H1 (cell line): Measurements from ENCODE around the gene RREB1. TPM values are rescaled to one million over a fixed set of nuclear protein-coding genes. Genes with fewer than 3 reads are reported as not detected.

Experiments used
- CTCF ChIA-PET: fragments of 300-600 bp; sonication (Branson Sonifier 250); formaldehyde crosslinking; loops from one replicate; lab custom pipeline; 2021; ENCODE audit not compliant: partially characterized antibody; lab: Charles Lee
- POLR2A ChIA-PET: fragments of 300-600 bp; sonication (Branson Sonifier 250); formaldehyde crosslinking; loops from one replicate; lab custom pipeline; 2021; ENCODE audit warnings: inconsistent platforms; ENCODE audit not compliant: partially characterized antibody; lab: Charles Lee
- DNase-seq, 2 experiments: peaks; one replicate each; pipeline versions ENCODE4 v3.0.0 to v3.0.0-alpha.2; 2010 to 2022; ENCODE audit warnings: low spot score in 2 of 2, low read depth in 1 of 2, mixed read lengths in 1 of 2
- FAIRE-seq: peaks from 2 replicates; lab custom pipeline; 2011; peaks lifted over from hg19 to GRCh38; lab: Jason Lieb, UNC
- H2AFZ ChIP-seq: 2 replicates; pipeline ENCODE4 v1.8.1; 2012; ENCODE audit warnings: low read length, inconsistent platforms
- H2AK5ac ChIP-seq: 2 replicates; pipeline ENCODE4 v1.6.1; 2013; ENCODE audit warnings: low read depth, low read length
- H2BK120ac ChIP-seq: replicated peaks from 2 replicates; pipeline ENCODE3; 2013; ENCODE audit warnings: low read depth, low read length, inconsistent platforms
- H2BK12ac ChIP-seq: 2 replicates; pipeline ENCODE4 v1.6.1; 2013; ENCODE audit warnings: low read depth, low read length
- H2BK15ac ChIP-seq: 2 replicates; pipeline ENCODE4 v1.6.1; 2013; ENCODE audit warnings: low read length
- H2BK20ac ChIP-seq: 2 replicates; pipeline ENCODE4 v1.6.1; 2013; ENCODE audit warnings: low read length
- H2BK5ac ChIP-seq: 2 replicates; pipeline ENCODE4 v1.6.1; 2013; ENCODE audit warnings: low read depth, low read length
- H3K14ac ChIP-seq: 2 replicates; pipeline ENCODE4 v1.6.1; 2013; ENCODE audit warnings: inconsistent platforms; ENCODE audit not compliant: insufficient read length
- H3K18ac ChIP-seq: 2 replicates; pipeline ENCODE4 v1.6.1; 2013; ENCODE audit warnings: low read length; ENCODE audit errors: extremely low read depth
- H3K23ac ChIP-seq: 2 replicates; pipeline ENCODE4 v1.6.1; 2013; ENCODE audit warnings: inconsistent platforms; ENCODE audit not compliant: insufficient read length
- H3K23me2 ChIP-seq: 2 replicates; pipeline ENCODE4 v1.6.1; 2013; ENCODE audit warnings: low read depth, low read length
- H3K27ac ChIP-seq: 2 replicates; pipeline ENCODE4 v1.6.1; 2011; ENCODE audit warnings: low read depth, low read length, inconsistent platforms
- H3K27me3 ChIP-seq, 4 experiments: replicated peaks in 1 of 4; 1 replicate in 1 of 4; 2 replicates in 3 of 4; pipeline versions ENCODE4 v1.6.1 to v1.8.1; 2011 to 2013; ENCODE audit warnings: low read length in 3 of 4, mild to moderate bottlenecking in 3 of 4, inconsistent platforms in 2 of 4, mixed read lengths in 2 of 4, moderate library complexity in 1 of 4; ENCODE audit not compliant: control insufficient read depth in 3 of 4, insufficient read depth in 3 of 4; ENCODE audit errors: extremely low read depth in 1 of 4
- H3K36me3 ChIP-seq, 4 experiments: 2 replicates each; pipeline versions ENCODE4 v1.6.1 to v1.8.1; 2011 to 2013; ENCODE audit warnings: mild to moderate bottlenecking in 4 of 4, low read length in 3 of 4, moderate library complexity in 2 of 4, control low read depth in 1 of 4, inconsistent platforms in 1 of 4; ENCODE audit not compliant: insufficient read depth in 4 of 4, control insufficient read depth in 2 of 4
- H3K4ac ChIP-seq: replicated peaks from 2 replicates; pipeline ENCODE3; 2013; ENCODE audit warnings: low read length, low read depth, mixed read lengths, inconsistent platforms; ENCODE audit not compliant: insufficient read length
- H3K4me1 ChIP-seq, 4 experiments: replicated peaks in 1 of 4; 1 replicate in 1 of 4; 2 replicates in 3 of 4; pipeline versions ENCODE4 v1.6.1 to v1.8.1; 2011 to 2013; ENCODE audit warnings: low read length in 3 of 4, inconsistent platforms in 2 of 4, mixed read lengths in 1 of 4; ENCODE audit not compliant: insufficient read depth in 4 of 4, control insufficient read depth in 3 of 4
- H3K4me2 ChIP-seq, 2 experiments: 2 replicates each; pipeline versions ENCODE4 v1.6.1 to v1.8.1; 2011 to 2013; ENCODE audit warnings: low read depth in 2 of 2, low read length in 2 of 2, control low read depth in 1 of 2, inconsistent platforms in 1 of 2, mild to moderate bottlenecking in 1 of 2; ENCODE audit not compliant: insufficient read depth in 1 of 2
- H3K4me3 ChIP-seq, 4 experiments: fragments of 200-600, 300-600 bp in 1 of 4; sonication (generic), shearing (Covaris generic), sonication (Bioruptor Twin) in 1 of 4; 2 replicates each; pipeline versions ENCODE4 v1.5.1 to v1.8.1; 2011 to 2016; ENCODE audit warnings: low read length in 4 of 4, low read depth in 3 of 4, control low read depth in 2 of 4, inconsistent platforms in 2 of 4, mild to moderate bottlenecking in 2 of 4, mixed read lengths in 1 of 4, moderate library complexity in 1 of 4; ENCODE audit not compliant: insufficient read depth in 2 of 4; ENCODE audit errors: extremely low read depth in 1 of 4
- H3K56ac ChIP-seq: replicated peaks from 2 replicates; pipeline ENCODE3; 2013; ENCODE audit warnings: low read depth, mild to moderate bottlenecking, mixed read lengths, low read length, inconsistent platforms; ENCODE audit not compliant: insufficient read length
- H3K79me1 ChIP-seq: 2 replicates; pipeline ENCODE4 v1.6.1; 2013; ENCODE audit warnings: low read depth, low read length, control low read depth
- H3K79me2 ChIP-seq, 2 experiments: 2 replicates each; pipeline versions ENCODE4 v1.6.1 to v1.8.1; 2012 to 2013; ENCODE audit warnings: low read length in 2 of 2, mild to moderate bottlenecking in 2 of 2, inconsistent platforms in 1 of 2; ENCODE audit not compliant: insufficient read depth in 2 of 2, control insufficient read depth in 1 of 2
- H3K9ac ChIP-seq, 4 experiments: replicated peaks in 1 of 4; 1 replicate in 1 of 4; 2 replicates in 3 of 4; pipeline versions ENCODE4 v1.6.1 to v1.8.1; 2011 to 2013; ENCODE audit warnings: low read depth in 3 of 4, low read length in 3 of 4, control low read depth in 2 of 4, mild to moderate bottlenecking in 2 of 4, moderate library complexity in 2 of 4, inconsistent platforms in 1 of 4; ENCODE audit errors: extremely low read depth in 1 of 4
- H3K9me3 ChIP-seq, 2 experiments: 2 replicates each; pipeline versions ENCODE4 v1.6.1 to v1.8.1; 2012 to 2013; ENCODE audit warnings: mild to moderate bottlenecking in 2 of 2, moderate library complexity in 2 of 2, control low read depth in 1 of 2, inconsistent platforms in 1 of 2, low read depth in 1 of 2, low read length in 1 of 2, mixed read lengths in 1 of 2; ENCODE audit not compliant: insufficient read depth in 2 of 2
- H4K20me1 ChIP-seq, 2 experiments: replicated peaks in 1 of 2; 2 replicates each; pipeline versions ENCODE3 to v1.8.1; 2011 to 2013; ENCODE audit warnings: inconsistent platforms in 2 of 2, low read length in 2 of 2, mild to moderate bottlenecking in 1 of 2; ENCODE audit not compliant: insufficient read depth in 2 of 2, control insufficient read depth in 1 of 2
- H4K5ac ChIP-seq: 2 replicates; pipeline ENCODE4 v1.6.1; 2013; ENCODE audit warnings: low read length, low read depth, mixed read lengths, inconsistent platforms; ENCODE audit not compliant: insufficient read length
- H4K8ac ChIP-seq: 2 replicates; pipeline ENCODE4 v1.8.0; 2013; ENCODE audit warnings: mild to moderate bottlenecking, moderate library complexity, low read length, inconsistent platforms; ENCODE audit not compliant: insufficient read depth; ENCODE audit errors: extremely low read depth
- H4K91ac ChIP-seq: replicated peaks from 2 replicates; pipeline ENCODE3; 2013; ENCODE audit warnings: low read length, mixed read lengths, inconsistent platforms; ENCODE audit not compliant: insufficient read length
- SIX5 ChIP-seq: IDR thresholded peaks from 2 replicates; pipeline ENCODE4 v1.6.1; 2011; ENCODE audit warnings: mild to moderate bottlenecking, low read depth, low read length
- WGBS, 2 experiments: shearing (Covaris generic) in 1 of 2; methylation state at CpG; one replicate each; pipeline versions ENCODE4 v1.1.6 to v1.1.7; 2013 to 2015; ENCODE audit warnings: low lambda C conversion rate in 2 of 2, mixed read lengths in 2 of 2, inconsistent platforms in 1 of 2, low coverage in 1 of 2, missing lambda C conversion rate in 1 of 2; ENCODE audit not compliant: insufficient replicate concordance in 2 of 2, insufficient coverage in 1 of 2, insufficient read length in 1 of 2; ENCODE audit errors: extremely low coverage in 1 of 2, missing lambda C conversion rate in 1 of 2; 5-methylcytosine and 5-hydroxymethylcytosine counted together
- polyA plus RNA-seq, 7 experiments: library from polyadenylated mRNA; depleted of rRNA in 3 of 7; stranded (reverse) in 5 of 7; unstranded in 2 of 7; fragments of >200 nt in 5 of 7; fragments of 200-250 nt in 2 of 7; gene quantifications; 1 replicate in 5 of 7; 2 replicates in 1 of 7; 4 replicates in 1 of 7; pipeline versions ENCODE4 v1.2.1 to v1.2.3, GENCODE V29; 2011 to 2013; ENCODE audit warnings: missing spikeins in 2 of 7, mixed read lengths in 2 of 7
- total RNA-seq: library from RNA; stranded (reverse); fragmentation: NEBNext Ultra II Directional; extraction: Animal tissue kit (Norgen Biotek cat#: 25700); gene quantifications from 2 replicates; pipeline ENCODE4 v1.2.1, GENCODE V29; 2021

Gene RREB1
- total and polyA plus RNA-seq, 2 of the 8 experiments (the other 6 are each of a cell fraction or from before 2014, with no cell fraction given) = 3.9 to 34.7 TPM

GRCh38 chr6:7195339-7196018 lies 87.7 kb downstream of the RREB1 start:
- TF ChIP-seq SIX5 = no peak
- Histone ChIP-seq H4K20me1 (no peaks in the 10 kb centered on the region), H3K4me3 (no peak overlapping the region), H3K9ac (no peak overlapping the region), H2AFZ (no peak overlapping the region), H2BK120ac (no peak overlapping the region), H4K5ac (no peak overlapping the region), H3K23me2 (no peaks in the 10 kb centered on the region), H2AK5ac (no peak overlapping the region; the same call in 1 of the 2 replicates), H3K18ac (no peak overlapping the region), H3K4me2 (no peak overlapping the region), H2BK20ac (no peak overlapping the region; the same call in 1 of the 2 replicates), H3K79me2 (no peaks in the 10 kb centered on the region), H3K27me3 (no peaks in the 10 kb centered on the region), H3K27ac (no peak overlapping the region), H4K91ac (no peak overlapping the region), H3K4ac (no peak overlapping the region), H3K79me1 (no peaks in the 10 kb centered on the region), H3K4me1 (peaks cover 0 to 8% (median 6%) of the 10 kb centered on the region in 4 experiments; a peak in 6 of 7 replicates), H3K14ac (no peak overlapping the region), H2BK12ac (no peak overlapping the region), H3K9me3 (no peaks in the 10 kb centered on the region), H4K8ac (0 out of 2 replicates have a peak overlapping the region, but pooled peaks have one; percentile 45), H3K56ac (no peak overlapping the region), H2BK15ac (no peak overlapping the region), H3K36me3 (peaks cover 0 to 4% (median 1%) of the 10 kb centered on the region in 4 experiments; a peak in 1 of 8 replicates), H2BK5ac (peak overlapping the region; percentile 28; the same call in 1 of the 2 replicates), H3K23ac (no peak overlapping the region)
- no peak for DNase-seq
- CTCF ChIA-PET = interaction anchor here (0.6 to 1.5 kb wide), 3 partner anchors 9 to 42 kb away, joined by 3 to 6 read pairs (median 4); no protein-coding TSS in a partner anchor
- POLR2A ChIA-PET = no interaction called here
- no peak for FAIRE-seq
- 84% methylated on average over 9 of the region's 9 CpGs; no CpG with 5 or more reads in 1 of the 2 experiments for WGBS, 2 experiments
